Activated T-cell treated with anti-CD3 and anti-CD28 coated beads, Interleukin-2, amount 50 U/mL, for 4 hours (primary cell): ENCODE measurements around the gene ERVK3-1. TPM values are rescaled to one million over a fixed set of nuclear protein-coding genes. Genes with fewer than 3 reads are reported as not detected.
"Not testable (repeated sequence)": the region's sequence is repeated elsewhere in the genome, so short reads cannot be mapped to it uniquely, and the experiment has no call there.

Experiments used
- ATAC-seq, 2 donors: fragments of 200-7000 bp; cut with Tn5 transposase; one replicate each; pipeline ENCODE4 v1.10.0; 2021
- DNase-seq: peaks from one replicate; pipeline ENCODE4 v3.0.0-alpha.2; 2020
- H3K27me3 Mint-ChIP-seq: one replicate; pipeline ENCODE4 v1.8.0; 2021; ENCODE audit warnings: low read depth, mixed read lengths
- H3K36me3 Mint-ChIP-seq: one replicate; pipeline ENCODE4 v1.8.0; 2022; ENCODE audit warnings: mixed read lengths; ENCODE audit not compliant: insufficient read depth
- H3K4me1 Mint-ChIP-seq: one replicate; pipeline ENCODE4 v1.8.0; 2021; ENCODE audit warnings: low read depth, mixed read lengths
- H3K4me3 Mint-ChIP-seq: one replicate; pipeline ENCODE4 v1.8.0; 2021; ENCODE audit warnings: mild to moderate bottlenecking, moderate library complexity, mixed read lengths
- H3K9me3 Mint-ChIP-seq: one replicate; pipeline ENCODE4 v1.8.0; 2021; ENCODE audit warnings: mixed read lengths
- total RNA-seq, 3 donors: library from RNA; stranded (reverse); gene quantifications; one replicate each; pipeline ENCODE4 v1.2.1, GENCODE V29; 2021

ERVK3-1 gene
- total RNA-seq, 3 donors from 2014 or later: 117 TPM

DNA sequence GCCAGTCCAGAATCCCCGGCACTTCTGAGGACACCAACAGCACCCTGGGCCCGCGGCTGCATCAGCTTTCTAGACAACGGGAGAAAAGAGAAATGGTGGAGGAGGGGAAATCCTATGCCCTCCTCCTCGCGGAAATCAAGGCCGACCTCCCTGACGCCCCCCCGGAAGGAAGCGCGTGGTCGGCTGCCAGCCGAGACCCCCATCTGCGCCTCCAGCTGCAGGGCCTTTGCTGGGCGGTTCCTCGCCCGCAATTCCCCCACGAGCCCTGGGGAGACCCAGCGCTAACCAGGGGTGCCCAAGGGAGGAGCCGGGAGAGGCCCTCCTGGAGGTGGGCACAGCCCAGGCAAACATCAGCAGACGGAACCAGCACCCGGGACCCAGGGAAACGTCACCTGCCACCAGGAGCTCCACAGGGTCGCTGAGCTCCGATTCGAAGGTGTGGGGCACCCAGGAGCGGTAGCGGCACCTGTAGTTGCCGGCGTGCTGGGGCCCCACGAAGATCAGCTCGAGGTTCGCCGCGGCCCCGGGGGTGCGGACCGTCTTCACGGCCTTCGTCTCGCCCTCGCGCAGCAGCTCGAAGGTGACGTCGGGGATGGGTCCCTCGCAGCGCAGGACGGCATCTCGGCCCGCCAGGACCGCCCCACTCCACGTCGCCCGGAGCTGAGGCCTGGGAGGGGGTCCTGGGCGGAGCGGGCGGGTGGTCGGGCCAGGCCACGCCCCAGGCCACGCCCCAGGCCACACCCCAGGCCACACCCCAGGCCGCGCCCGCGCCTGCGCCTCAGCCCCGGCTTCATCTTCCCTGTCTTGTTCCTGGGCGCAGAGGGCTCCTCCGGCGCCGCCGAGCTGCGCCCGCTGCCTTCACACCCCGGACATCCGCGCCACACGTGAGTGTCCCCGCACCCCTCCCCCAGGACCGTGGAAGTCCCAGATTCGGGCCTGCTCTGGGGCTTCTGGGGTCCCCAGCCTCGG, 42.1 kb downstream of the ERVK3-1 start:
- no peaks in the 10 kb centered on the region for H3K9me3 Mint-ChIP-seq

GRCh38 chr19:58348080-58348479, 42.9 kb downstream of the ERVK3-1 start:
- DNase-seq, H3K27me3 Mint-ChIP-seq: not testable (repeated sequence)

More for the DNA sequence above, 42.1 kb downstream of the ERVK3-1 start:
- ATAC-seq: peak; percentile 95 to 96
- peaks cover 3% of the 10 kb centered on the region for H3K36me3 Mint-ChIP-seq
- peak overlapping the region; percentile 91 for H3K4me3 Mint-ChIP-seq
- no peaks in the 10 kb centered on the region for H3K27me3 Mint-ChIP-seq
- peaks cover 21% of the 10 kb centered on the region for H3K4me1 Mint-ChIP-seq
- DNase-seq: peak; percentile 61

DNA sequence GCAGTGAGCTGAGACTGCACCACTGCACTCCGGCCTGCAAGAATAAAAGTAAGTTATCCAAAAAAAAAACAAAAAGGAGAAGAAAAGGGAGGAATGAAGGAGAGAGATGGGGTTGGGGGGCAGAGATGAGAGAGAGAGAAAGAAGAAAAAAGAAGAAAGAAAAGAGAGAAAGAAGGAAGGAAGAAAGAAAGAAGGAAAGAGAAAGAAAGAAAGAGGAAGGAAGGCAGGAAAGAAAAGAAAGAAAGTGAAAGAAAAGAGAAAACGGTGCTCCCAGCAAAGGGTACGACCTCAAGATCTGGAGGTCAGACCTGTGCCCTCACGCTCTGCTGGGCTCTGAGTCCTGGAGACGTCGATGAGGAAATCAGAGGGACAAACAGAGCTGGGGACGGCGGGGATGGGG, 44.4 kb downstream of the ERVK3-1 start:
- Mint-ChIP-seq H3K9me3 (no peaks in the 10 kb centered on the region), H3K4me3 (peak overlapping the region; percentile 33), H3K27me3 (no peaks in the 10 kb centered on the region), H3K4me1 (peaks cover 23% of the 10 kb centered on the region), H3K36me3 (peaks cover 3% of the 10 kb centered on the region)
- ATAC-seq (no peak), DNase-seq (no peak)

More at GRCh38 chr19:58348080-58348479, 42.9 kb downstream of the ERVK3-1 start:
- not testable (repeated sequence) for H3K36me3 Mint-ChIP-seq, H3K9me3 Mint-ChIP-seq
- ATAC-seq: peak; percentile 2 to 6
- peaks cover 23% of the 10 kb centered on the region for H3K4me1 Mint-ChIP-seq
- peak overlapping the region; percentile 91 for H3K4me3 Mint-ChIP-seq

DNA sequence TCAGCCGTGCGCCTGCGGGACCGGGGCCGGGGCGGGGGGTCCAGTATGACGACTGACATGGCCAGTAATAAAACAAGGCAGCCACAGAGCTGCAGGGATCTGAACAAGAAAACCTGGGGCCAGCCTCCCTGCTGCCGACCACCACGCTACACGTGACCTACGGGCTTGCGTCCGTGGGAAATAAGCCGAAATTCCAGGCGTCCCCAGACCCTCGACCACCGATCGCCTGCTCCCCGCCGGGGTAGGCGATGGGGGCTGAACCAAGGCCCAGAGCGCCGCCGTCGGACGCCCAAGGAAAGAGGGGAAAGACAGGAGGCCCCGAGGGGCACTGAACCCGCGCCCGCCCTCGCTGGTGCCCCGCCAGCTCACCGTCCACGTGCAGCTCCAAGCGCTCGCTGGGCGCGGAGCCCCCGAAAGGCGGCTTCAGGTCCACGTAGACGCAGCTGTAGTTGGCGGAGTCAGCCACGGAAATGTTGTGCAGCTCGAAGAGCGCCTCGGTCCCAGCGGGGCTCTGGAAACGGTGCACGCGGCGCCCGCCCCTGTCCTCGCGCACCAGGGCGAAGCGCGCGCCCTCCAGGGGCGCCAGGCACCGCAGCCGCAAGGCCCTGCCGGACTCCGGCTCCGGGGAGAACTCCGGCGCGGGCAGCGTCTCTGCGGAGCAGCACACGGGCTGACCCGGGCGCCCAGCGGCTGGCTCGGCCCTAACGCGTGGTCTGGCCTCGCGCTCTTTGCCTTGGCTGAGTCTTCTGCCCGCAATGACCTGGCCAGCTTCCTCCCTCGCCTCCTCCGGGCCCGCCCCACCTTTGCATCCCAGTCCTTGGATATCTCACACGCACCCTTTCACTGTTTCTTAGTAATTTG, 45.1 kb downstream of the ERVK3-1 start:
- ATAC-seq: no peak
- no peaks in the 10 kb centered on the region for H3K9me3 Mint-ChIP-seq
- no peak overlapping the region for H3K4me3 Mint-ChIP-seq
- peaks cover 26% of the 10 kb centered on the region for H3K4me1 Mint-ChIP-seq
- H3K36me3 Mint-ChIP-seq: peaks cover 3% of the 10 kb centered on the region
- DNase-seq: no peak
- H3K27me3 Mint-ChIP-seq: no peaks in the 10 kb centered on the region

- Mint-ChIP-seq H3K36me3 (peaks cover 3% of the 10 kb centered on the region), H3K4me1 (peaks cover 26% of the 10 kb centered on the region), H3K27me3 (no peaks in the 10 kb centered on the region), H3K9me3 (no peaks in the 10 kb centered on the region), H3K4me3 (no peak overlapping the region)
- DNase-seq: no peak
- ATAC-seq: no peak
Measured at GRCh38 chr19:58350871-58351557, 45.8 kb downstream of the ERVK3-1 start.

DNA sequence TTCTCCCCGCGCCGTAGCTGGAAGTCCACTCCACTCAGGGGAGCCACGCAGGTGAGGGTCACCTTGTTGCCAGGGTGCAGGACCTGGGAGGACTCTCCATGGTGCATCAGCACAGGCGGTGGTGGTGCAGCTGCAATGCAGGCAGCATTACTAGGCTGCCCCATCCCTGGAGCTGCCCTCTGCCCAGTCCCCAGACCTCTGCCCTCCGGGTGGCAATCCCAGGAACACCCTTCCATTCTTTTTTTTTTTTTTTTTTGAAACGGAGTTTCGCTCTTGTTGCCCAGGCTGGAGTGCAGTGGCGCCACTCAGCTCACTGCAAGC, 46.3 kb downstream of the ERVK3-1 start:
- peaks cover 31% of the 10 kb centered on the region for H3K4me1 Mint-ChIP-seq
- ATAC-seq: no peak
- H3K27me3 Mint-ChIP-seq: no peaks in the 10 kb centered on the region
- no peak for DNase-seq
- H3K36me3 Mint-ChIP-seq: peaks cover 3% of the 10 kb centered on the region
- H3K9me3 Mint-ChIP-seq: no peaks in the 10 kb centered on the region
- H3K4me3 Mint-ChIP-seq: no peak overlapping the region

- Mint-ChIP-seq H3K4me1 (peaks cover 31% of the 10 kb centered on the region), H3K27me3 (no peaks in the 10 kb centered on the region), H3K9me3 (no peaks in the 10 kb centered on the region), H3K4me3 (no peak overlapping the region), H3K36me3 (peaks cover 3% of the 10 kb centered on the region)
- ATAC-seq (no peak), DNase-seq (no peak)
Measured at GRCh38 chr19:58351990-58352755, 47.0 kb downstream of the ERVK3-1 start.

- DNase-seq: no peak
- no peak within 1 kb of the TSS for H3K4me3 Mint-ChIP-seq
- no peaks in the 10 kb centered on the region for H3K9me3 Mint-ChIP-seq
- peaks cover 34% of the 10 kb centered on the region for H3K4me1 Mint-ChIP-seq
- peaks cover 1% of the 10 kb centered on the region for H3K27me3 Mint-ChIP-seq
- ATAC-seq: no peak
- peaks cover 3% of the 10 kb centered on the region for H3K36me3 Mint-ChIP-seq
Measured at GRCh38 chr19:58352760-58353671, 47.8 kb downstream of the ERVK3-1 start, which contains the start of gene A1BG. TSS of gene A1BG (minus strand) at chr19:58353492. CDS start at chr19:58353437, 55 bp downstream.

- ATAC-seq (no peak), DNase-seq (no peak)
- Mint-ChIP-seq H3K4me1 (peaks cover 30% of the 10 kb centered on the region), H3K9me3 (no peaks in the 10 kb centered on the region), H3K4me3 (no peak overlapping the region), H3K27me3 (peaks cover 5% of the 10 kb centered on the region), H3K36me3 (peaks cover 3% of the 10 kb centered on the region)
Measured at GRCh38 chr19:58353717-58354477, 48.7 kb downstream of the ERVK3-1 start.

DNA sequence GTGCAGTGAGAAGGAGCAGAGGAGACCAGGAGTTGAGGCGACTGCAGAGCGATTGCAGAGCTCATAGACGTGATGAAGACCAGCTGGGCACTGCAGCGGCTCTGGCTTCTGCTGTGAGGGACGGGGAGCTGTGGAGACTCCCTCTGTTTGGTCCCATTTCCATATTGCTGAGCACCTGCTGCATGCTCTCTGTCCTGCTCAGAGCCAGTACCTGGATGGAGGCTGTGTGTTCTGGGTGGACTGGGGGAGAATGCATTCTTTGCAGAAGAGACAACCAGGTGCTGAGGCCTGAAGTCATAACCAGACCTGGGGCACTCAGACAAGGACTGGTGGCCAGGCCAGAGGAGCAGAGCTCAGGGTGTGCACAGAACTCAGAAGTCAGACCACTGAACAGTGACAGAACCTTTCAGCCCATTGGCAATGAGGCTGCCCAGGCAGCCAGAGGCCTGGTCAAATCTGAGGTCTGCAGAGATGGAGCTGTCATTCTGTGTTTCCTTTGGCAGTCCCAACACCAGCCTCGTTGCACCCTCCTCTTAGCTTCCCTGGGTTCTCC, 49.4 kb downstream of the ERVK3-1 start:
- Mint-ChIP-seq H3K9me3 (no peaks in the 10 kb centered on the region), H3K27me3 (peaks cover 5% of the 10 kb centered on the region), H3K4me3 (no peak overlapping the region), H3K4me1 (peaks cover 28% of the 10 kb centered on the region), H3K36me3 (peaks cover 2% of the 10 kb centered on the region)
- ATAC-seq (no peak), DNase-seq (no peak)

GRCh38 chr19:58355215-58355796, 50.1 kb downstream of the ERVK3-1 start:
- ATAC-seq (no peak), DNase-seq (no peak)
- Mint-ChIP-seq H3K4me3 (peak overlapping the region; percentile 35), H3K27me3 (peaks cover 5% of the 10 kb centered on the region), H3K36me3 (no peaks in the 10 kb centered on the region), H3K4me1 (peaks cover 26% of the 10 kb centered on the region), H3K9me3 (no peaks in the 10 kb centered on the region)
